PC-9 (cell line): ENCODE results near the gene CRYGN. TPM values are rescaled to one million over a fixed set of nuclear protein-coding genes. Genes with fewer than 3 reads are reported as not detected.

ENCODE experiments used
- BruUV-seq: library from RNA; stranded (reverse); fragments of 400-500 nt; replicated peaks from 2 replicates; lab custom pipeline; 2021; lab: Mats Ljungman, UMichigan
- CTCF ChIA-PET: fragments of 300-600 bp; sonication (Branson Sonifier 250); formaldehyde crosslinking; loops from one replicate; lab custom pipeline; 2022; ENCODE audit warnings: antibody characterized with exemption; lab: Charles Lee
- POLR2A ChIA-PET: fragments of 300-600 bp; sonication (Branson Sonifier 250); formaldehyde crosslinking; loops from one replicate; lab custom pipeline; 2022; ENCODE audit warnings: antibody characterized with exemption; ENCODE audit not compliant: unreplicated experiment; lab: Charles Lee
- DNase-seq, 2 experiments: peaks; one replicate each; pipeline versions ENCODE4 v3.0.0 to v3.0.0-alpha.2; 2015 to 2022; ENCODE audit warnings: mixed read lengths in 1 of 2
- H2AFZ ChIP-seq: fragments of 200-600 bp; sonication (generic); 2 replicates; pipeline ENCODE4 v1.8.1; 2017; ENCODE audit warnings: antibody characterized with exemption
- H3F3A ChIP-seq: fragments of 200-600 bp; sonication (generic); 2 replicates; pipeline ENCODE4 v1.8.1; 2017; ENCODE audit warnings: antibody characterized with exemption, mild to moderate bottlenecking, low read depth; ENCODE audit not compliant: insufficient read depth
- H3K27ac ChIP-seq: fragments of 200-600 bp; sonication (generic); 2 replicates; pipeline ENCODE4 v1.6.1; 2016; ENCODE audit warnings: mixed run types
- H3K27me3 ChIP-seq: fragments of 200-600 bp; sonication (generic); 2 replicates; pipeline ENCODE4 v1.6.1; 2016; ENCODE audit warnings: low read depth, mixed run types; ENCODE audit not compliant: insufficient read depth
- H3K36me3 ChIP-seq: fragments of 200-600 bp; sonication (generic); 2 replicates; pipeline ENCODE4 v1.6.1; 2016; ENCODE audit warnings: low read depth, mixed run types
- H3K4me1 ChIP-seq: fragments of 200-600 bp; sonication (generic); replicated peaks from 2 replicates; pipeline ENCODE4 v1.6.1; 2016; ENCODE audit warnings: mixed run types; ENCODE audit not compliant: insufficient read depth
- H3K4me2 ChIP-seq: fragments of 200-600 bp; sonication (generic); 2 replicates; pipeline ENCODE4 v1.6.1; 2017; ENCODE audit warnings: mixed run types
- H3K4me3 ChIP-seq: fragments of 200-600 bp; sonication (generic); 2 replicates; pipeline ENCODE4 v1.6.1; 2016; ENCODE audit warnings: mixed run types
- H3K79me2 ChIP-seq: fragments of 200-600 bp; sonication (generic); 2 replicates; pipeline ENCODE4 v1.6.1; 2017; ENCODE audit warnings: low read depth, mixed run types
- H3K9me2 ChIP-seq: fragments of 200-600 bp; sonication (generic); 2 replicates; pipeline ENCODE4 v1.8.1; 2017; ENCODE audit warnings: mild to moderate bottlenecking; ENCODE audit not compliant: insufficient read depth
- H3K9me3 ChIP-seq: fragments of 200-600 bp; sonication (generic); 2 replicates; pipeline ENCODE4 v1.8.1; 2016; ENCODE audit warnings: low read depth; ENCODE audit not compliant: insufficient read depth
- H4K20me1 ChIP-seq: fragments of 200-600 bp; sonication (generic); 2 replicates; pipeline ENCODE4 v1.8.1; 2017; ENCODE audit not compliant: insufficient read depth
- CTCF ChIP-seq: fragments of 200-600 bp; sonication (generic); conservative IDR thresholded peaks from 2 replicates; pipeline ENCODE4 v1.6.1; 2017; ENCODE audit warnings: mixed run types, antibody characterized with exemption, mild to moderate bottlenecking, moderate library complexity
- EZH2 ChIP-seq: fragments of 200-600 bp; sonication (generic); IDR thresholded peaks from 2 replicates; pipeline ENCODE4 v1.8.0; 2017; ENCODE audit warnings: antibody characterized with exemption, low read depth
- intact Hi-C: fragments of 100-400 bp; cut with micrococcal nuclease; formaldehyde crosslinking; loops from one replicate; pipeline ENCODE4 v1.10.0; 2022; ENCODE audit not compliant: unreplicated experiment
- total RNA-seq: library from RNA; stranded (reverse); gene quantifications from 2 replicates; pipeline ENCODE4 v1.2.3, GENCODE V29; 2021

The CRYGN gene
- total RNA-seq, 1 experiment from 2014 or later, result 1.0 TPM

- Histone ChIP-seq H3K36me3 (no peaks in the 10 kb centered on the region), H3K79me2 (no peaks in the 10 kb centered on the region), H2AFZ (no peak overlapping the region), H3K27ac (no peak overlapping the region), H3K9me3 (0 out of 2 replicates have a peak, but pooled peaks cover 4% of the 10 kb centered on the region), H3F3A (peaks cover 6% of the 10 kb centered on the region; the same call in 1 of the 2 replicates), H4K20me1 (no peaks in the 10 kb centered on the region), H3K9me2 (no peaks in the 10 kb centered on the region), H3K4me3 (no peak overlapping the region), H3K4me1 (peaks cover 22% of the 10 kb centered on the region), H3K4me2 (no peak overlapping the region), H3K27me3 (no peaks in the 10 kb centered on the region)
- POLR2A ChIA-PET, result no interaction called here
- no TSS peak for BruUV-seq
- no peak for DNase-seq
- intact Hi-C loops, result no loop called here
- TF ChIP-seq CTCF, result no peak
- no peak for TF ChIP-seq EZH2
- CTCF ChIA-PET, result no interaction called here
Observed at GRCh38 chr7:151402029-151402835, 37.7 kb downstream of the CRYGN start.

- H3K9me2 ChIP-seq, result no peaks in the 10 kb centered on the region
- no peaks in the 10 kb centered on the region for H3K36me3 ChIP-seq
- no peaks in the 10 kb centered on the region for H3K27me3 ChIP-seq
- no TSS peak for BruUV-seq
- no peak overlapping the region for H3K27ac ChIP-seq
- no peak overlapping the region for H3K4me2 ChIP-seq
- peaks cover 6% of the 10 kb centered on the region; the same call in 1 of the 2 replicates for H3F3A ChIP-seq
- DNase-seq, result no peak
- intact Hi-C loops, result no loop called here
- no peaks in the 10 kb centered on the region for H4K20me1 ChIP-seq
- no peak overlapping the region for H3K4me3 ChIP-seq
- peaks cover 22% of the 10 kb centered on the region for H3K4me1 ChIP-seq
- H3K79me2 ChIP-seq, result no peaks in the 10 kb centered on the region
- H2AFZ ChIP-seq, result no peak overlapping the region
- TF ChIP-seq EZH2, result no peak
- CTCF ChIA-PET, result no interaction called here
- POLR2A ChIA-PET, result no interaction called here
- 0 out of 2 replicates have a peak, but pooled peaks cover 4% of the 10 kb centered on the region for H3K9me3 ChIP-seq
Observed at GRCh38 chr7:151400626-151401315, 39.2 kb downstream of the CRYGN start.

GRCh38 chr7:151399906-151400305 lies 40.0 kb downstream of the CRYGN start:
- H3K4me2 ChIP-seq, result no peak overlapping the region
- peaks cover 21% of the 10 kb centered on the region for H3K4me1 ChIP-seq
- no peaks in the 10 kb centered on the region for H3K27me3 ChIP-seq
- H3K79me2 ChIP-seq, result no peaks in the 10 kb centered on the region
- H2AFZ ChIP-seq, result no peak overlapping the region
- DNase-seq, result no peak
- POLR2A ChIA-PET, result no interaction called here
- H3F3A ChIP-seq, result peaks cover 6% of the 10 kb centered on the region; the same call in 1 of the 2 replicates
- TF ChIP-seq CTCF (no peak), EZH2 (no peak)
- no peaks in the 10 kb centered on the region for H3K36me3 ChIP-seq
- no peaks in the 10 kb centered on the region for H3K9me2 ChIP-seq
- intact Hi-C loops, result no loop called here
- no peak overlapping the region for H3K4me3 ChIP-seq
- H3K9me3 ChIP-seq, result 0 out of 2 replicates have a peak, but pooled peaks cover 4% of the 10 kb centered on the region
- CTCF ChIA-PET, result no interaction called here
- no peaks in the 10 kb centered on the region for H4K20me1 ChIP-seq
- H3K27ac ChIP-seq, result no peak overlapping the region
- no TSS peak for BruUV-seq
